Fibroblast of lung (primary cell): ENCODE results near the gene PXDN. TPM values are rescaled to one million over a fixed set of nuclear protein-coding genes. Genes with fewer than 3 reads are reported as not detected.

Experiments
- DNase-seq, 2 donors: peaks; one replicate each; pipeline versions ENCODE4 v3.0.0 to v3.0.0-alpha.2; 2010; ENCODE audit warnings: low read depth in 2 of 2
- H2AFZ ChIP-seq: 2 replicates; pipeline ENCODE4 v1.5.1; 2012; ENCODE audit warnings: low read length, control low read depth, inconsistent platforms
- H3K27ac ChIP-seq: 2 replicates; pipeline ENCODE4 v1.5.1; 2011; ENCODE audit warnings: low read length, control low read depth; ENCODE audit not compliant: insufficient read depth
- H3K27me3 ChIP-seq: 2 replicates; pipeline ENCODE4 v1.5.1; 2011; ENCODE audit warnings: mild to moderate bottlenecking, low read length; ENCODE audit not compliant: control insufficient read depth, insufficient read depth
- H3K36me3 ChIP-seq: 2 replicates; pipeline ENCODE4 v1.5.1; 2011; ENCODE audit warnings: low read length; ENCODE audit not compliant: control insufficient read depth, insufficient read depth
- H3K4me1 ChIP-seq: 2 replicates; pipeline ENCODE4 v1.5.1; 2011; ENCODE audit warnings: low read length; ENCODE audit not compliant: control insufficient read depth, insufficient read depth; ENCODE audit errors: extremely low read depth
- H3K4me2 ChIP-seq: 2 replicates; pipeline ENCODE4 v1.5.1; 2011; ENCODE audit warnings: low read length, control low read depth; ENCODE audit not compliant: insufficient read depth; ENCODE audit errors: extremely low read depth
- H3K4me3 ChIP-seq, 4 experiments: fragments of 200-600 bp in 1 of 4; sonication (generic) in 1 of 4; replicated peaks in 1 of 4; 2 replicates each; pipeline ENCODE4 v1.5.1; 2011 to 2016; ENCODE audit warnings: low read length in 4 of 4, low read depth in 3 of 4, mild to moderate bottlenecking in 3 of 4, control low read depth in 2 of 4, inconsistent platforms in 1 of 4, mixed read lengths in 1 of 4; ENCODE audit not compliant: insufficient read depth in 1 of 4; ENCODE audit errors: control extremely low read depth in 1 of 4
- H3K79me2 ChIP-seq: 2 replicates; pipeline ENCODE4 v1.5.1; 2012; ENCODE audit warnings: mild to moderate bottlenecking, low read length, inconsistent platforms; ENCODE audit not compliant: control insufficient read depth, insufficient read depth
- H3K9ac ChIP-seq: 2 replicates; pipeline ENCODE4 v1.5.1; 2011; ENCODE audit warnings: mild to moderate bottlenecking, low read length, control low read depth; ENCODE audit not compliant: insufficient read depth
- H3K9me3 ChIP-seq: 2 replicates; pipeline ENCODE4 v1.5.1; 2012; ENCODE audit warnings: low read depth, low read length; ENCODE audit not compliant: control insufficient read depth, insufficient read depth
- H4K20me1 ChIP-seq: 2 replicates; pipeline ENCODE4 v1.5.1; 2011; ENCODE audit warnings: low read length; ENCODE audit not compliant: control insufficient read depth, insufficient read depth; ENCODE audit errors: extremely low read depth
- CTCF ChIP-seq, 2 donors: IDR thresholded peaks in 1 of 2; conservative IDR thresholded peaks in 1 of 2; 1 replicate in 1 of 2; 2 replicates in 1 of 2; pipeline ENCODE4 v1.5.1; 2011 to 2012; ENCODE audit warnings: low read length in 2 of 2, control low read depth in 1 of 2, inconsistent platforms in 1 of 2, low read depth in 1 of 2, mild to moderate bottlenecking in 1 of 2
- EZH2 ChIP-seq: IDR thresholded peaks from 2 replicates; pipeline ENCODE4 v1.5.1; 2012; ENCODE audit warnings: low read length, control low read depth, mild to moderate bottlenecking; ENCODE audit errors: missing control alignments
- polyA plus RNA-seq, 2 donors: library from polyadenylated mRNA; depleted of rRNA in 1 of 2; stranded (reverse) in 1 of 2; unstranded in 1 of 2; fragments of >200 nt; gene quantifications; 2 replicates each; pipeline ENCODE4 v1.2.1, GENCODE V29; 2011 to 2012; ENCODE audit warnings: missing spikeins in 1 of 2
- total RNA-seq: library from RNA; depleted of rRNA; stranded (reverse); fragments of >200 nt; gene quantifications from 2 replicates; pipeline ENCODE4 v1.2.1, GENCODE V29; 2014

The PXDN gene
- total and polyA plus RNA-seq, 2 donors (not counting 1 experiment from before 2014, with no cell fraction given), result 153 to 298 TPM

DNA sequence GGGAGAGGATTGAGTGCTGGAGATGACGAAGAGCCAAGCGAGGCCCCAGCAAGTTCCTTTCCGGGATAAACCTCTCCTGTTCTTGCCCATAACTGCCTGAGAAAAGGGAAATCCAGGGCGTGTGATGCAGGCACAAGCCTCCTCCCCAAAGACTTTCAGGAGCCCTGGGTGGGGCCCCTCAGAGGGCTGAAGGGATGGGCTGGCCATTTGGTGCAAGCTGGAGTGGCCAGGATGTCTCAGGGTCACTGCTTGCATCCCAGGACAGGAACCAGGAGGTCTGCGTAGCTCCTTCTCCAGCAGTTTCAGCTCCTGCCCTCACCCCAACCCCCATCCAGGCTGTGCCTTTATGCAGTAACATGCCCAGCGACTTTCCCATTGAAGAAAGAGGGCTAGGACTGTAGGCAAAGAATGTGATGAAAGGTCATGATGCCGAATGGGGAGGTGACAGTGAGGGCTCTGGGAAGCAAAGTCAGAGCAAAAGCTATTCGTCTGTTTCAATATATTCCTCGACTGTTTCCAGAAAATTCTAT, 80.2 kb downstream of the PXDN start:
- no peak overlapping the region for H3K27ac ChIP-seq
- H3K9ac ChIP-seq, result no peak overlapping the region
- DNase-seq, result no peak
- TF ChIP-seq EZH2 (no peak), CTCF (conservative IDR thresholded peaks at IDR 0.05 in 1 of 2, IDR thresholded peaks at IDR 0.05 in 1 of 2; ENCODE audit: low read depth in 1 of 2, low read length in 2 of 2) (no peak)
- no peaks in the 10 kb centered on the region for H3K9me3 ChIP-seq
- H2AFZ ChIP-seq, result no peak overlapping the region
- no peak overlapping the region for H3K4me3 ChIP-seq
- peaks cover 50% of the 10 kb centered on the region for H3K36me3 ChIP-seq
- H3K4me2 ChIP-seq, result no peak overlapping the region
- no peaks in the 10 kb centered on the region for H4K20me1 ChIP-seq
- no peaks in the 10 kb centered on the region for H3K27me3 ChIP-seq
- H3K4me1 ChIP-seq, result no peaks in the 10 kb centered on the region
- H3K79me2 ChIP-seq, result no peaks in the 10 kb centered on the region

- Histone ChIP-seq H3K9me3 (no peaks in the 10 kb centered on the region), H3K4me1 (no peaks in the 10 kb centered on the region), H3K4me2 (no peak overlapping the region), H4K20me1 (no peaks in the 10 kb centered on the region), H3K9ac (no peak overlapping the region), H2AFZ (no peak overlapping the region), H3K27ac (no peak overlapping the region), H3K4me3 (no peak overlapping the region), H3K36me3 (peaks cover 48% of the 10 kb centered on the region), H3K79me2 (no peaks in the 10 kb centered on the region), H3K27me3 (no peaks in the 10 kb centered on the region)
- DNase-seq, result no peak
- TF ChIP-seq CTCF (conservative IDR thresholded peaks at IDR 0.05 in 1 of 2, IDR thresholded peaks at IDR 0.05 in 1 of 2; ENCODE audit: low read depth in 1 of 2, low read length in 2 of 2) (no peak), EZH2 (no peak)
These were observed 80.7 kb downstream of the PXDN start for GRCh38 chr2:1663621-1664020.

- no peak for DNase-seq
- H3K4me1 ChIP-seq, result no peaks in the 10 kb centered on the region
- H3K9ac ChIP-seq, result no peak overlapping the region
- no peaks in the 10 kb centered on the region for H3K79me2 ChIP-seq
- no peaks in the 10 kb centered on the region for H3K9me3 ChIP-seq
- H4K20me1 ChIP-seq, result no peaks in the 10 kb centered on the region
- no peak overlapping the region for H3K27ac ChIP-seq
- TF ChIP-seq CTCF (conservative IDR thresholded peaks at IDR 0.05 in 1 of 2, IDR thresholded peaks at IDR 0.05 in 1 of 2; ENCODE audit: low read depth in 1 of 2, low read length in 2 of 2), result no peak
- TF ChIP-seq EZH2, result no peak
- H3K4me3 ChIP-seq, result no peak overlapping the region
- peaks cover 48% of the 10 kb centered on the region for H3K36me3 ChIP-seq
- no peaks in the 10 kb centered on the region for H3K27me3 ChIP-seq
- no peak overlapping the region for H3K4me2 ChIP-seq
- no peak overlapping the region for H2AFZ ChIP-seq
These were observed 81.6 kb downstream of the PXDN start for GRCh38 chr2:1662606-1663180.
